SK-N-SH (cell line): ENCODE measurements around the gene SPTAN1.

Source experiments
- CTCF ChIP-seq: fragments of 200-600 bp; sonication (generic); IDR thresholded peaks from 2 replicates; pipeline ENCODE4 v1.6.1; 2017; ENCODE audit warnings: antibody characterized with exemption, mild to moderate bottlenecking, moderate library complexity
- EZH2phosphoT487 ChIP-seq: fragments of 200-600 bp; sonication (generic); IDR thresholded peaks from 2 replicates; pipeline ENCODE4 v1.6.1; 2017; ENCODE audit warnings: low read depth, mixed run types, mild to moderate bottlenecking, antibody characterized with exemption, moderate library complexity, borderline replicate concordance
- FOXJ3 ChIP-seq: sonication (generic); formaldehyde crosslinking; IDR thresholded peaks from 2 replicates; pipeline ENCODE4 v1.5.1; 2020; ENCODE audit warnings: mild to moderate bottlenecking, missing genetic modification reagents
- MXI1 ChIP-seq: IDR thresholded peaks from 2 replicates; pipeline ENCODE4 v1.6.1; 2012; ENCODE audit warnings: mild to moderate bottlenecking, low read depth, low read length, improper control_type of control experiment
- NRF1 ChIP-seq: IDR thresholded peaks from 2 replicates; pipeline ENCODE4 v1.6.1; 2012; ENCODE audit warnings: low read depth, mild to moderate bottlenecking, low read length
- TEAD4 ChIP-seq: IDR thresholded peaks from 2 replicates; pipeline ENCODE4 v1.4.0; 2012; ENCODE audit warnings: mild to moderate bottlenecking, borderline replicate concordance; ENCODE audit not compliant: insufficient read depth

- TF ChIP-seq NRF1, result no peak
- no peak for TF ChIP-seq TEAD4
- TF ChIP-seq CTCF, result no peak
- no peak for TF ChIP-seq EZH2phosphoT487
- no peak for TF ChIP-seq MXI1
- TF ChIP-seq FOXJ3, result no peak
Measured at GRCh38 chr9:128588581-128589233, 36.3 kb downstream of the SPTAN1 start.
